ENCODE measurements around the gene OPALIN. TPM values are rescaled to one million over a fixed set of nuclear protein-coding genes. Genes with fewer than 3 reads are reported as not detected.

OPALIN gene, protein sequence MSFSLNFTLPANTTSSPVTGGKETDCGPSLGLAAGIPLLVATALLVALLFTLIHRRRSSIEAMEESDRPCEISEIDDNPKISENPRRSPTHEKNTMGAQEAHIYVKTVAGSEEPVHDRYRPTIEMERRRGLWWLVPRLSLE
- total RNA-seq (2014; rRNA removed; shearing (Covaris generic)), result not detected in 2 replicates

- DNase-seq, result no peak
- Histone ChIP-seq H3K9me3 (replicated peaks) (no peaks in the 10 kb centered on the region), H3K4me1 (no peaks in the 10 kb centered on the region), H3K4me3 (no peak within 1 kb of the TSS), H3K27me3 (no peaks in the 10 kb centered on the region), H3K36me3 (no peaks in the 10 kb centered on the region), H3K27ac (no peak within 1 kb of the TSS)
Observed at GRCh38 chr10:96358851-96359540, at the start of gene OPALIN. Gene OPALIN (minus strand): TSS chr10:96359002. CDS start chr10:96358896, 106 bp downstream.

GRCh38 chr10:96408201-96408600 lies 49.4 kb upstream of the OPALIN start:
- no peak overlapping the region for H3K4me3 ChIP-seq
- no peak overlapping the region for H3K27ac ChIP-seq
- H3K9me3 ChIP-seq (replicated peaks), result no peaks in the 10 kb centered on the region
- peaks cover 12% of the 10 kb centered on the region for H3K4me1 ChIP-seq
- DNase-seq, result no peak
- no peaks in the 10 kb centered on the region for H3K36me3 ChIP-seq
- H3K27me3 ChIP-seq, result no peaks in the 10 kb centered on the region

- DNase-seq, result no peak
- Histone ChIP-seq H3K36me3 (no peaks in the 10 kb centered on the region), H3K27me3 (no peaks in the 10 kb centered on the region)
Observed at GRCh38 chr10:96407560-96408069, 48.8 kb upstream of the OPALIN start.

GRCh38 chr10:96406091-96406490 lies 47.3 kb upstream of the OPALIN start:
- H3K27me3 ChIP-seq, result no peaks in the 10 kb centered on the region
- H3K36me3 ChIP-seq, result no peaks in the 10 kb centered on the region
- H3K9me3 ChIP-seq (replicated peaks), result no peaks in the 10 kb centered on the region
- no peaks in the 10 kb centered on the region; the same call in 1 of the 2 replicates for H3K4me1 ChIP-seq
- no peak for DNase-seq
- no peak overlapping the region for H3K4me3 ChIP-seq
- no peak overlapping the region for H3K27ac ChIP-seq

More at GRCh38 chr10:96407560-96408069, 48.8 kb upstream of the OPALIN start:
- Histone ChIP-seq H3K9me3 (replicated peaks) (no peaks in the 10 kb centered on the region), H3K4me1 (peaks cover 11% of the 10 kb centered on the region), H3K4me3 (no peak overlapping the region), H3K27ac (no peak overlapping the region)

DNA sequence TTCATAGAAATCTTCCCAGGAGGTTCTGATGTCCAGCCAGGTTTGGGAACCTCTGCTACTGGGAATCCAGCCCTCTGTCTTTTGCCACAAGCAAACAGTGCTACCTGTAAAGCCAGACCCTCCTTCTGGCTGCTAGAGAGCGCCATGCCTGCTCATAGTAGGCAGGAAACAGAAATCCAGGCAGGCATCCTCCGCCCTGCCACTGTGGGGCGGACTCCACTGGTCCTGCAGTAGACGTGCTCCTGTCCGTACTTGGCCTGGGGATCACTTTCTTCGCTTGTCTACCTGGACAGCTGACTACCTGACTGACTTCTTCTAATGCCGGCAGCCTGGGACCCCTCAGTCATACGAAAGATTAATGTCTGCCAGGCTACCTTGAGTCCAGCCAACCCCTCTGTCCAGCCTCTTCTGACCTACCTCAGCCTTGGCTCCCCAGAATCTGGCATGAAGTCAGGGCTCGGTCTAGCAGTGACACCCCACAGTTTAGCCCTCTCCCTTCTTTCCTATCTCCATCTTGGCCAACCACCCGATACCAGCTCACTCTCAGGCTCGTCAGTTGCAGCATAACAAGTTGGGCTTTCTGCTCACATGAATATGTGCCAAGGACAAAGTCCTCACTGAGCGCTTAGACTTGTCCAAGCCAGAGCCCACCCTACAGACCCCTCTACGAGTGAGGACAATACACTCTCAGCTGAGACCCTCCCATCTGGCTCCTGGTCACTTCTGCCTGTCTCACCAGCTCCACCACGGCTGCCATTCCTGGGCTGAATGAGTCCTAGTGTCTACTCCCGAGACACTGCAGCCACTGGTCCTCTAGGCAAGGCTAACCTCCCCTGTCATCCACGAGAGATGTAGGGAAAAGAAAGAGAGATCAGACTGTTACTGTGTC lies 43.9 kb upstream of the OPALIN start:
- H3K27ac ChIP-seq, result no peak overlapping the region
- no peak overlapping the region for H3K4me3 ChIP-seq
- H3K36me3 ChIP-seq, result no peaks in the 10 kb centered on the region
- no peaks in the 10 kb centered on the region for H3K9me3 ChIP-seq (replicated peaks)
- H3K4me1 ChIP-seq, result no peaks in the 10 kb centered on the region; the same call in none of the 2 replicates
- no peak for DNase-seq
- H3K27me3 ChIP-seq, result no peaks in the 10 kb centered on the region

DNA sequence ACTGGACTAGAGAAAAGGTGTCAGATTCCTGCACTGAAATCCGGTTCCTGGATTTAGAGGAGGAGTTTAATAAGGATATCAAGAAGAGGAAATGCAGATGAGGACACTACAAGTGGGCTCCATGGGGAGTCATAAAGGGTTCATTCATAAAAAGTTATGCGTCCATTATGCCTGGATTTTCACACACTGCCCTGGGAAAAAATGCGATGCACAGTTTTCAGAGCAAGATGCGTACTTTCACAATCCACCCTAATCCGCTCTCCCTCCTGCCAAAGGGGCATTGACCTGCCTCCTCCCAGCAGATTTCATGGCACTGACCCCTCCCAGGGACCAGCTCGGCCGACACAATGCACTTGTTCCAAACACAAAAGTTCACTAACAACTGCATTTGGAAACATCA lies 42.2 kb upstream of the OPALIN start:
- Histone ChIP-seq H3K4me3 (no peak overlapping the region), H3K27ac (no peak overlapping the region), H3K36me3 (no peaks in the 10 kb centered on the region), H3K9me3 (replicated peaks) (no peaks in the 10 kb centered on the region), H3K4me1 (no peaks in the 10 kb centered on the region; the same call in none of the 2 replicates), H3K27me3 (no peaks in the 10 kb centered on the region)
- DNase-seq, result peak in 1 of 2 experiments; percentile 38

DNA sequence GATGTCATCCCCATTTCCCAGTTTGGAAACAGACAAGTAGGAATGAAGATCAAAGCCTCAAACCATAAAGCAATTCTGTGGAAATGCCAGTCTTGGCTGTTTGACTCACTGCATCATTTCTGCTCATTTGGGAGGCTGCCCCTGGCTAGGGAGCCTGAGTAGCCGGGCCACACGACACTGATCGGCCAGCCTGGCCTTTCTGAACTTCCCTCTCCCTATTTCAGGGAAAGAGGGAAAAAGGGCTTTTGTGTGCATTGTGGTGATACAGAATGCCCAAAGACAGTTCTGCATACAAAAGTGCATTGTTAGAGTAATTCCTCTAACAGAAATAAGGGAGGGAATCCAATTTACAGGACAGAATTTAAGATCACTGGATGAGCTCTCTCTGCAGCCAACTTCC lies 41.7 kb upstream of the OPALIN start:
- H3K9me3 ChIP-seq (replicated peaks), result no peaks in the 10 kb centered on the region
- DNase-seq, result no peak
- no peaks in the 10 kb centered on the region for H3K27me3 ChIP-seq
- H3K36me3 ChIP-seq, result no peaks in the 10 kb centered on the region
- H3K27ac ChIP-seq, result no peak overlapping the region
- no peak overlapping the region for H3K4me3 ChIP-seq
- H3K4me1 ChIP-seq, result no peaks in the 10 kb centered on the region; the same call in none of the 2 replicates

DNA sequence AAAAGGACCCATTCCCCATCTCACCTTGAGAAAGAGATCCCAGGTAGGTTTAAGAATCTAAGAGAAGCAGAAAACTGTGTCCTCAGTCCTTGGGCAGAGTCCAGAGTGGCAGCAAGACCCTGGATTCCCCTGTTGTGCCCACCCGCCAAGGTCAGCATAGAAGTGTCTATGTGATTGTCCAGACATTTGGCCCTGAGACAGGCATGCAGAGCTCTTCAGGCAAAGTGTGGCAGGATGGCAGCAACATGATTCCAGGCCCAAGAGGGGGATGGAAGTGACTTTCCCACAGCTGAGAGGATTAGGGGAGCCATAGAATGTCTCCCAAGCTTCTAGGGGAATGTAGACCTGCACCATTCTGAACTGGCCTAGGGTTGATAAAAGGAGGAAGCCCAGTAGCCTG lies 39.1 kb upstream of the OPALIN start:
- no peak overlapping the region for H3K27ac ChIP-seq
- no peaks in the 10 kb centered on the region for H3K27me3 ChIP-seq
- H3K9me3 ChIP-seq (replicated peaks), result no peaks in the 10 kb centered on the region
- no peaks in the 10 kb centered on the region for H3K36me3 ChIP-seq
- no peaks in the 10 kb centered on the region; the same call in none of the 2 replicates for H3K4me1 ChIP-seq
- H3K4me3 ChIP-seq, result no peak overlapping the region
- no peak for DNase-seq

DNA sequence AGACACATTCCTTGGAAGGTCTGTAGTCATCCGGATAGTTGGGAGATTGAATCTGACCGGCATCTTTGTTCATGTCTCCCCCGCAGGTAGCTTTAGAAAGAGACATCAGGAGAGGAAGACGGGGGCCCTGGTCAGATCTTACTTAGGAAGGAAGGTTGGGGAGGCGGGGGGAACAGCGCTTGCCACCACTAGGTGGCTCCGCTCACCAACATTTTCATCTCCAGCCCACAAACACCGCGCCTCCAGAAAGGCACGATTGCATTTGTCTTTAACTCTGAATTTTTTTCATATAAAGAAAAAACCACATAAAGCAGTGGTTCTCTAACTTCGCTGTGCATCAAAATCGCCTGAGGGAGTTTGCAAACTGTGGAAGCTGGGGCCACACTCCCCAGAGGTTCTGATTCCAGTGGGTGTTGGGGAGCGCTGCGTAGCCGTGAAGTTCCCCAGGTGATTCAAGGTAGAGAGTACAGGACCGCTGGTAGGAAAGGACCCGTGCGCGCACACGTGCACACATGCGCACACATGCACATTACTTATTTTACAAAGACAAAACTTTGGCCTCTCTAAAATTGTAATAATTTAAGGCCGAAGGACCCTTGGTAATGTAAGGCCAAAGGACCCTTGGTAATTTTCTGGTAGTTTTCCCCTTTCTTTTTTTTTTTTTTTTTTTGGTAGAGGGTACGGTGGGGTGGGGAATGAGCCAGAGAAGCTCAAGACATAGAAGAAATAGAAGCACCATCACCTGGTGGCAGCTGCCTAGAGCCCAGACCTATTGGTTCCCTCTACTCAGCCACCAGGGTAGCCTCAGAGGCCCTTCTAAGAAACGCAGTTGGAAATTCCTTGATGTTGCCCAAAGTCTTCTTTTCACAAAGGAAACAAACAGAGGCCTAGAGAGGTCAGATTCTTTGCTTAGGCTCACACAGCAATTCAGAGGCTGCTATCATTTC lies 37.4 kb upstream of the OPALIN start:
- no peaks in the 10 kb centered on the region for H3K27me3 ChIP-seq
- DNase-seq, result peak; percentile 57 to 76

GRCh38 chr10:96390460-96390864 lies 31.7 kb upstream of the OPALIN start:
- Histone ChIP-seq H3K27ac (no peak overlapping the region), H3K4me3 (no peak overlapping the region), H3K4me1 (no peaks in the 10 kb centered on the region), H3K36me3 (no peaks in the 10 kb centered on the region), H3K27me3 (no peaks in the 10 kb centered on the region), H3K9me3 (replicated peaks) (no peaks in the 10 kb centered on the region)
- no peak for DNase-seq

More for the DNA sequence above, 37.4 kb upstream of the OPALIN start:
- Histone ChIP-seq H3K27ac (no peak overlapping the region), H3K4me1 (no peaks in the 10 kb centered on the region; the same call in none of the 2 replicates), H3K9me3 (replicated peaks) (no peaks in the 10 kb centered on the region), H3K4me3 (no peak overlapping the region), H3K36me3 (no peaks in the 10 kb centered on the region)

DNA sequence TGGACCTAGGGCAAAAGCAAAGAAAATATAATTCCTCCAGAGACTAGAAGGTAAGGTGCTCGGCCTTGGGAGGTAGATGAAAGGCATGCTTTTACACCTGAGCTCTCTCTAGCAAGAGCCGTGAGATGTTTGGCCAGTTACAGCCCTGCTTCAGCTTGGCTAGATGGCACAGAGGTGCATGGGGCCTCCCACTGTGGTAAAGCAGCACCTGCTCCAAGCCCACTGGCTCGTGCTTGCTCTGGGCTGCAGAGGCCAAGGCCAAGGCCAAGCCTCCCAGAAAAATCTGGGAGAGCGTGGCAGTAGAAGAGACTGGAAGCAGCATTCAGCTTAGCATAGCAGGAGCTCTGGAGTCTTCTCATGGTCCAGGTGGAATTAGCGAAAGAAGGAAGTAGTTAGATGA lies 31.0 kb upstream of the OPALIN start:
- no peak for DNase-seq
- Histone ChIP-seq H3K36me3 (no peaks in the 10 kb centered on the region), H3K4me3 (no peak overlapping the region), H3K4me1 (no peaks in the 10 kb centered on the region), H3K27me3 (no peaks in the 10 kb centered on the region), H3K9me3 (replicated peaks) (no peaks in the 10 kb centered on the region), H3K27ac (no peak overlapping the region)

- no peaks in the 10 kb centered on the region for H3K9me3 ChIP-seq (replicated peaks)
- no peak overlapping the region for H3K4me3 ChIP-seq
- no peak overlapping the region for H3K27ac ChIP-seq
- no peak for DNase-seq
- H3K27me3 ChIP-seq, result no peaks in the 10 kb centered on the region
- H3K36me3 ChIP-seq, result no peaks in the 10 kb centered on the region
- H3K4me1 ChIP-seq, result no peaks in the 10 kb centered on the region
Observed at GRCh38 chr10:96387601-96388000, 28.8 kb upstream of the OPALIN start.

DNA sequence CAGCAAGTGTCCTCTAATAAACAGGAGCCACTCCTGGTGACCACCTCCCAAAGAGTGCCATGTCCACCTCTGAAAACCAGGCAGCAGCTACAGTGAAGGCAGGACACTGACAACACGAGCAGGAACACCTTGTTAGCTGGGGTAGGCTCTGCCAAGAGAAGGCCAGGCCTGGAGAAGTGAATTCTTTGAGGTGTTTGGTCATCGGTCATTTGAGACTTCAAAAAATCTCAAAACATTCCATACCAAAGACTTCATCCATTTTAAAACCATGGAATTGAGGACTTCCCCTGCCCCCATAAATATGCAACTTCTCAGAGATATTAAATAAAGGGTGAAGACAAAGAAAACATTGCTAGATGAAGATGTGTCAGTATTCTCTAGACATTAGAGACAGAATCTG lies 28.4 kb upstream of the OPALIN start:
- Histone ChIP-seq H3K4me3 (no peak overlapping the region), H3K27me3 (no peaks in the 10 kb centered on the region), H3K27ac (no peak overlapping the region), H3K36me3 (no peaks in the 10 kb centered on the region), H3K9me3 (replicated peaks) (no peaks in the 10 kb centered on the region), H3K4me1 (no peaks in the 10 kb centered on the region)
- DNase-seq, result no peak

GRCh38 chr10:96384506-96384905 lies 25.7 kb upstream of the OPALIN start:
- Histone ChIP-seq H3K4me1 (no peaks in the 10 kb centered on the region), H3K4me3 (no peak overlapping the region), H3K36me3 (no peaks in the 10 kb centered on the region), H3K27ac (no peak overlapping the region), H3K27me3 (no peaks in the 10 kb centered on the region), H3K9me3 (replicated peaks) (no peaks in the 10 kb centered on the region)
- DNase-seq, result no peak

Measured in SJCRH30 (cell line).